ENCODE measurements around the gene SLC29A2. TPM values are rescaled to one million over a fixed set of nuclear protein-coding genes. Genes with fewer than 3 reads are reported as not detected.

Gene SLC29A2, protein sequence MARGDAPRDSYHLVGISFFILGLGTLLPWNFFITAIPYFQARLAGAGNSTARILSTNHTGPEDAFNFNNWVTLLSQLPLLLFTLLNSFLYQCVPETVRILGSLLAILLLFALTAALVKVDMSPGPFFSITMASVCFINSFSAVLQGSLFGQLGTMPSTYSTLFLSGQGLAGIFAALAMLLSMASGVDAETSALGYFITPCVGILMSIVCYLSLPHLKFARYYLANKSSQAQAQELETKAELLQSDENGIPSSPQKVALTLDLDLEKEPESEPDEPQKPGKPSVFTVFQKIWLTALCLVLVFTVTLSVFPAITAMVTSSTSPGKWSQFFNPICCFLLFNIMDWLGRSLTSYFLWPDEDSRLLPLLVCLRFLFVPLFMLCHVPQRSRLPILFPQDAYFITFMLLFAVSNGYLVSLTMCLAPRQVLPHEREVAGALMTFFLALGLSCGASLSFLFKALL
- 10 to 100 TPM in 3 of 5 donors, 1 to 10 TPM in 2; 8.5 to 14.7 (median 14.4) TPM for total RNA-seq
- 4.8 TPM for total RNA-seq (2013)
- 8.3 to 29.4 (median 14.5) reads per million in 29 experiments for total RNA-seq

DNA sequence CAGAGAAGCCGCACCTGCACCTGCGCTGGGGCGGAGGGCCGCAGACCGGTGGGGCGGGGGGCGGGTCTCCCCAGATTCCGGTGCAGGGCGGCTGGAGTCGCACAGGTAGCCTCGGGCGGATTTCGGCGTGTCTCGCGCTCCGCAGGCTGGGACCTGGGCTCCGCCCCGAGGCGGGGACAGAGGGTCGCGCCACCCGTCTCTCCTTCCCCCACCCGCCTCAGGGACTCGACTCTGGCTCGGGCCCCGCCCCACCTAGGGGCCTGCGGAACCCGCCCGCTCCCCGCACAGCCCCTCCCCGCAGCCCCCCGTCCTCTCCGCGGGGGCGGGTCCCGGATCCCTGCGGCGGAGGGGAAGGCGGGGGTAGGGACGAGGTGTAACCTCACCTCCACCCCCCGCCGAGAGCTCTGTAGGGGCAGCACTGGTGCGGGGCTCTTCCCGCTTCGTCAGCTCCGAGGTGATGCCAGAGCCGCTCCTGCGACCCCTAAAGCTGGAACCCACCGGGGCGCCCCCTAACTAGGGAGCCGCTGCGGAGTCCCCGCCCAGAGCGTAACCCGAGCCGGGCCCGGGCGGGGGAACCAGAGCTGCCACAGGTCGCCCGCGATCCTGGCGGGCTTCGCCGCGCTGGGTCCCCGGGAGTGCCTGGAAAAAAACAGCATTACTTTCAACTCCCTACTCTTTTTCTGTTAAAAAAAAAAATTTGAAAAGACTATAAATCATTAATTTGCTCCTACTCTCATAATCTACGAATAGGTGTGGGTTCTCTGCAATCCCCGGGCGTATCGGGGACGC, at the start of gene SLC29A2:
Gene SLC29A2 (minus strand): TSS at position 134 of the 789 bp plus-strand sequence. CDS start 169 bp downstream, outside the sequence.
- Mint-ChIP-seq H3K27me3 (no peaks in the 10 kb centered on the region), H3K36me3 (no peaks in the 10 kb centered on the region), H3K27ac (peak within 1 kb of the TSS; percentile 90 to 91), H3K4me3 (peak within 1 kb of the TSS; percentile 81 to 89 (median 86)), H3K4me1 (peaks cover 0 to 17% (median 13%) of the 10 kb centered on the region in 3 donors), H3K9me3 (no peaks in the 10 kb centered on the region)
- Histone ChIP-seq H3K9me3 (no peaks in the 10 kb centered on the region), H3K27ac (ENCODE audit: low read length) (peak within 1 kb of the TSS; percentile 75), H3K4me3 (ENCODE audit: control insufficient read depth in 1 of 2, extremely low read depth in 1 of 2, low read length in 1 of 2) (peak within 1 kb of the TSS; percentile 75 to 83), H3K27me3 (replicated peaks in 1 of 2; ENCODE audit: control insufficient read depth in 2 of 2, extremely low read depth in 1 of 2, insufficient read depth in 2 of 2, low read length in 1 of 2) (no peaks in the 10 kb centered on the region), H3K4me1 (ENCODE audit: control insufficient read depth in 1 of 2, extremely low read depth in 1 of 2, insufficient read depth in 2 of 2, low read length in 2 of 2) (peaks cover 6 to 15% of the 10 kb centered on the region in 2 experiments), H3K36me3 (ENCODE audit: control insufficient read depth in 2 of 2, extremely low read depth in 1 of 2, insufficient read depth in 1 of 2, low read length in 1 of 2) (peaks cover 0 to 14% of the 10 kb centered on the region in 2 donors)
- ChIA-PET CTCF (interaction anchor here in 1 of 2 donors (1.1 kb wide), 1 partner anchor 14 kb away, joined by 4 read pairs; no protein-coding TSS in a partner anchor), POLR2A (no interaction called here)
- ATAC-seq (replicated peaks in 1 of 4): peak; percentile 80 to 84 (median 82)
- DNase-seq: peak; percentile 52 to 81 (median 70)
- 0% methylated on average over 43 of the region's 72 CpGs for WGBS (ENCODE audit: insufficient coverage)

- Mint-ChIP-seq H3K27ac (no peak within 1 kb of the TSS), H3K9me3 (peaks cover 0 to 11% (median 0%) of the 10 kb centered on the region in 3 donors), H3K36me3 (no peaks in the 10 kb centered on the region), H3K27me3 (peaks cover 34 to 35% of the 10 kb centered on the region in 2 donors), H3K4me1 (peaks cover 6 to 11% (median 9%) of the 10 kb centered on the region in 3 donors), H3K4me3 (no peak within 1 kb of the TSS)
- 24% methylated on average over 50 of the region's 71 CpGs for WGBS (ENCODE audit: insufficient coverage)
- H3K4me3 ChIP-seq (ENCODE audit: control insufficient read depth in 1 of 2, extremely low read depth in 1 of 2, low read length in 1 of 2): no peak within 1 kb of the TSS
- CTCF ChIA-PET: interaction anchor here in 1 of 2 donors (0.7 to 1.2 kb wide), 6 partner anchors 10 to 132 kb away, joined by 3 to 4 read pairs (median 3); partner anchors contain the start of genes MRPL11 and YIF1A
- peaks cover 5 to 53% of the 10 kb centered on the region in 2 experiments for H3K27me3 ChIP-seq (replicated peaks in 1 of 2; ENCODE audit: control insufficient read depth in 2 of 2, extremely low read depth in 1 of 2, insufficient read depth in 2 of 2, low read length in 1 of 2)
- no peak for DNase-seq
- peaks cover 0 to 14% of the 10 kb centered on the region in 2 experiments for H3K4me1 ChIP-seq (ENCODE audit: control insufficient read depth in 1 of 2, extremely low read depth in 1 of 2, insufficient read depth in 2 of 2, low read length in 2 of 2)
- H3K9me3 ChIP-seq: no peaks in the 10 kb centered on the region
- no peak for ATAC-seq (replicated peaks in 1 of 4)
- no peaks in the 10 kb centered on the region for H3K36me3 ChIP-seq (ENCODE audit: control insufficient read depth in 2 of 2, extremely low read depth in 1 of 2, insufficient read depth in 1 of 2, low read length in 1 of 2)
- POLR2A ChIA-PET: no interaction called here
- H3K27ac ChIP-seq (ENCODE audit: low read length): no peak within 1 kb of the TSS
Measured at GRCh38 chr11:66420671-66421476, 49.3 kb upstream of the SLC29A2 start, which contains the start of gene NPAS4. Gene NPAS4, plus strand, starts transcription at chr11:66421035. Its CDS starts 145 bp downstream, at chr11:66421180.

GRCh38 chr11:66419825-66420224, 48.3 kb upstream of the SLC29A2 start:
- ChIA-PET POLR2A (no interaction called here), CTCF (interaction anchor here in 1 of 2 donors (0.6 kb wide), 1 partner anchor 12 kb away, joined by 3 read pairs; no protein-coding TSS in a partner anchor)
- peaks cover 44 to 46% of the 10 kb centered on the region in 2 donors for H3K27me3 Mint-ChIP-seq
- H3K36me3 Mint-ChIP-seq: no peaks in the 10 kb centered on the region
- no peak for ATAC-seq (replicated peaks in 1 of 4)
- Histone ChIP-seq H3K27ac (ENCODE audit: low read length) (no peak overlapping the region), H3K36me3 (ENCODE audit: control insufficient read depth in 2 of 2, extremely low read depth in 1 of 2, insufficient read depth in 1 of 2, low read length in 1 of 2) (no peaks in the 10 kb centered on the region), H3K9me3 (no peaks in the 10 kb centered on the region), H3K4me1 (ENCODE audit: control insufficient read depth in 1 of 2, extremely low read depth in 1 of 2, insufficient read depth in 2 of 2, low read length in 2 of 2) (peaks cover 0 to 14% of the 10 kb centered on the region in 2 experiments), H3K27me3 (replicated peaks in 1 of 2; ENCODE audit: control insufficient read depth in 2 of 2, extremely low read depth in 1 of 2, insufficient read depth in 2 of 2, low read length in 1 of 2) (peaks cover 5 to 59% of the 10 kb centered on the region in 2 experiments), H3K4me3 (ENCODE audit: control insufficient read depth in 1 of 2, extremely low read depth in 1 of 2, low read length in 1 of 2) (no peak overlapping the region)
- H3K4me1 Mint-ChIP-seq: peaks cover 6 to 11% (median 9%) of the 10 kb centered on the region in 3 donors
- no peak overlapping the region for H3K27ac Mint-ChIP-seq
- H3K9me3 Mint-ChIP-seq: peaks cover 0 to 11% (median 0%) of the 10 kb centered on the region in 3 donors
- WGBS (ENCODE audit: insufficient coverage): 18% methylated on average over 15 of the region's 30 CpGs
- DNase-seq: no peak
- no peak overlapping the region for H3K4me3 Mint-ChIP-seq

DNA sequence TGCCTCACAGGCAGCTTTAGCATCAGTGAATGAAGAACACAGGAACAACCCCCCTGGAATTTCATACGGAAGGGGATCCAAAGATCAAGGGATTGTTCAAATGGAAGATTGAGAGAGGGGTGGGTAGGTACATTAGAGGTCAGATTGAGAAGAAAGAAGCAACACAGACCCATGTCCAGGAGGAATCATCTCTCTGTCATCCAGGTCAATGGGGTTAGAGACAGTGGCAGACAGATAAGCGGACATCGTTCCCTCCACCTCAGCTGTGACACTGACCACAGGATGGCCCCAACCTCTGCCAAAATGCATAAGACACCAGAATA, 47.4 kb upstream of the SLC29A2 start:
- Histone ChIP-seq H3K9me3 (no peaks in the 10 kb centered on the region), H3K27ac (ENCODE audit: low read length) (no peak overlapping the region), H3K4me3 (ENCODE audit: control insufficient read depth in 1 of 2, extremely low read depth in 1 of 2, low read length in 1 of 2) (no peak overlapping the region), H3K36me3 (ENCODE audit: control insufficient read depth in 2 of 2, extremely low read depth in 1 of 2, insufficient read depth in 1 of 2, low read length in 1 of 2) (no peaks in the 10 kb centered on the region), H3K4me1 (ENCODE audit: control insufficient read depth in 1 of 2, extremely low read depth in 1 of 2, insufficient read depth in 2 of 2, low read length in 2 of 2) (peaks cover 0 to 14% of the 10 kb centered on the region in 2 experiments), H3K27me3 (replicated peaks in 1 of 2; ENCODE audit: control insufficient read depth in 2 of 2, extremely low read depth in 1 of 2, insufficient read depth in 2 of 2, low read length in 1 of 2) (peaks cover 5 to 60% of the 10 kb centered on the region in 2 experiments)
- CTCF ChIA-PET: no interaction called here
- Mint-ChIP-seq H3K4me3 (no peak overlapping the region), H3K4me1 (peaks cover 6 to 11% (median 9%) of the 10 kb centered on the region in 3 donors), H3K36me3 (no peaks in the 10 kb centered on the region), H3K9me3 (peaks cover 0 to 11% (median 0%) of the 10 kb centered on the region in 3 donors), H3K27ac (peak overlapping the region in 1 of 2 donors; percentile 49), H3K27me3 (peaks cover 51 to 53% of the 10 kb centered on the region in 2 donors)
- ATAC-seq (replicated peaks in 1 of 4): no peak
- POLR2A ChIA-PET: no interaction called here
- no peak for DNase-seq
- WGBS (ENCODE audit: insufficient coverage): 88% methylated on average over 2 of the region's 3 CpGs

- DNase-seq (peak in 24 of 35 experiments; percentile 7 to 73 (median 40)), ATAC-seq (replicated peaks in 1 of 4) (peak in 3 of 4 experiments; percentile 40 to 52 (median 45))
- POLR2A ChIA-PET: no interaction called here
- Histone ChIP-seq H3K27me3 (replicated peaks in 1 of 2; ENCODE audit: control insufficient read depth in 2 of 2, extremely low read depth in 1 of 2, insufficient read depth in 2 of 2, low read length in 1 of 2) (peaks cover 5 to 65% of the 10 kb centered on the region in 2 experiments), H3K9me3 (no peaks in the 10 kb centered on the region), H3K4me3 (ENCODE audit: control insufficient read depth in 1 of 2, extremely low read depth in 1 of 2, low read length in 1 of 2) (no peak overlapping the region), H3K36me3 (ENCODE audit: control insufficient read depth in 2 of 2, extremely low read depth in 1 of 2, insufficient read depth in 1 of 2, low read length in 1 of 2) (no peaks in the 10 kb centered on the region), H3K4me1 (ENCODE audit: control insufficient read depth in 1 of 2, extremely low read depth in 1 of 2, insufficient read depth in 2 of 2, low read length in 2 of 2) (peaks cover 0 to 14% of the 10 kb centered on the region in 2 experiments), H3K27ac (ENCODE audit: low read length) (no peak overlapping the region)
- no peak overlapping the region for H3K4me3 Mint-ChIP-seq
- no peaks in the 10 kb centered on the region for H3K36me3 Mint-ChIP-seq
- peaks cover 6 to 11% (median 9%) of the 10 kb centered on the region in 3 donors for H3K4me1 Mint-ChIP-seq
- peaks cover 0 to 11% (median 0%) of the 10 kb centered on the region in 3 donors for H3K9me3 Mint-ChIP-seq
- WGBS (ENCODE audit: insufficient coverage): 13% methylated on average over 7 of the region's 16 CpGs
- CTCF ChIA-PET: interaction anchor here in 1 of 2 donors (0.6 to 1.1 kb wide), 2 partner anchors 20 to 260 kb away, joined by 3 read pairs; partner anchors contain the start of gene MRPL11
- H3K27ac Mint-ChIP-seq: peak overlapping the region in 1 of 2 donors; percentile 49
- H3K27me3 Mint-ChIP-seq: peaks cover 51 to 57% of the 10 kb centered on the region in 2 donors
Measured at GRCh38 chr11:66418168-66418985, 46.8 kb upstream of the SLC29A2 start.

Data from T-cell (primary cell).